Nephron (organoid): ENCODE measurements around the gene SMPD3.

Experiments used
- H3K27ac Mint-ChIP-seq, 3 experiments: 2 replicates each; pipeline ENCODE4 v1.8.0; 2020; ENCODE audit warnings: mixed read lengths in 3 of 3, mild to moderate bottlenecking in 2 of 3, moderate library complexity in 1 of 3
- H3K27me3 Mint-ChIP-seq: 2 replicates; pipeline ENCODE4 v1.8.0; 2021; ENCODE audit warnings: low read depth, mild to moderate bottlenecking, moderate library complexity, mixed read lengths
- H3K36me3 Mint-ChIP-seq: 2 replicates; pipeline ENCODE4 v1.8.0; 2020; ENCODE audit warnings: low read depth, mixed read lengths
- H3K4me1 Mint-ChIP-seq: 2 replicates; pipeline ENCODE4 v1.8.0; 2020; ENCODE audit warnings: mixed read lengths
- H3K4me3 Mint-ChIP-seq, 3 experiments: 2 replicates each; pipeline ENCODE4 v1.8.0; 2020; ENCODE audit warnings: mild to moderate bottlenecking in 3 of 3, mixed read lengths in 3 of 3, moderate library complexity in 2 of 3
- H3K9me3 Mint-ChIP-seq: 2 replicates; pipeline ENCODE4 v1.8.0; 2020; ENCODE audit warnings: mixed read lengths
- CTCF ChIP-seq, 3 experiments: fragments of 200-600 bp; sonication (generic); IDR thresholded peaks; one replicate each; pipeline ENCODE4 v1.5.0; 2021; ENCODE audit warnings: antibody characterized with exemption in 3 of 3; ENCODE audit not compliant: unreplicated experiment in 3 of 3

The SMPD3 gene

GRCh38 chr16:68468842-68469241 lies 20.5 kb upstream of the SMPD3 start:
- TF ChIP-seq CTCF (IDR thresholded peaks at IDR 0.05; ENCODE audit: unreplicated experiment in 3 of 3): no peak
- no peak overlapping the region for H3K4me3 Mint-ChIP-seq
- no peak overlapping the region for H3K27ac Mint-ChIP-seq

GRCh38 chr16:68466174-68466573 lies 17.9 kb upstream of the SMPD3 start:
- H3K27ac Mint-ChIP-seq: no peak overlapping the region
- H3K27me3 Mint-ChIP-seq: peaks cover 4% of the 10 kb centered on the region
- TF ChIP-seq CTCF (IDR thresholded peaks at IDR 0.05; ENCODE audit: unreplicated experiment in 3 of 3): no peak
- H3K36me3 Mint-ChIP-seq: no peaks in the 10 kb centered on the region
- peaks cover 4% of the 10 kb centered on the region for H3K9me3 Mint-ChIP-seq
- peaks cover 29% of the 10 kb centered on the region for H3K4me1 Mint-ChIP-seq
- no peak overlapping the region for H3K4me3 Mint-ChIP-seq

More at GRCh38 chr16:68468842-68469241, 20.5 kb upstream of the SMPD3 start:
- peaks cover 4% of the 10 kb centered on the region for H3K27me3 Mint-ChIP-seq
- H3K36me3 Mint-ChIP-seq: no peaks in the 10 kb centered on the region
- peaks cover 29% of the 10 kb centered on the region for H3K4me1 Mint-ChIP-seq
- H3K9me3 Mint-ChIP-seq: peaks cover under 1% of the 10 kb centered on the region

GRCh38 chr16:68463904-68464303 lies 15.6 kb upstream of the SMPD3 start:
- H3K9me3 Mint-ChIP-seq: peaks cover 4% of the 10 kb centered on the region
- H3K4me3 Mint-ChIP-seq: no peak overlapping the region
- peaks cover 21% of the 10 kb centered on the region for H3K4me1 Mint-ChIP-seq
- H3K36me3 Mint-ChIP-seq: no peaks in the 10 kb centered on the region
- no peak overlapping the region for H3K27ac Mint-ChIP-seq
- H3K27me3 Mint-ChIP-seq: peaks cover 8% of the 10 kb centered on the region
- TF ChIP-seq CTCF (IDR thresholded peaks at IDR 0.05; ENCODE audit: unreplicated experiment in 3 of 3): no peak

- no peak overlapping the region for H3K27ac Mint-ChIP-seq
- TF ChIP-seq CTCF (IDR thresholded peaks at IDR 0.05; ENCODE audit: unreplicated experiment in 3 of 3): no peak
- H3K4me3 Mint-ChIP-seq: no peak overlapping the region
Measured at GRCh38 chr16:68460067-68460466, 11.8 kb upstream of the SMPD3 start.

GRCh38 chr16:68459457-68459856 lies 11.1 kb upstream of the SMPD3 start:
- H3K4me1 Mint-ChIP-seq: no peaks in the 10 kb centered on the region
- H3K36me3 Mint-ChIP-seq: no peaks in the 10 kb centered on the region
- TF ChIP-seq CTCF (IDR thresholded peaks at IDR 0.05; ENCODE audit: unreplicated experiment in 3 of 3): no peak
- no peak overlapping the region for H3K27ac Mint-ChIP-seq
- H3K4me3 Mint-ChIP-seq: no peak overlapping the region
- peaks cover 4% of the 10 kb centered on the region for H3K9me3 Mint-ChIP-seq
- H3K27me3 Mint-ChIP-seq: peaks cover 8% of the 10 kb centered on the region

More at GRCh38 chr16:68460067-68460466, 11.8 kb upstream of the SMPD3 start:
- Mint-ChIP-seq H3K36me3 (no peaks in the 10 kb centered on the region), H3K9me3 (peaks cover 4% of the 10 kb centered on the region), H3K4me1 (no peaks in the 10 kb centered on the region), H3K27me3 (peaks cover 8% of the 10 kb centered on the region)

- H3K27ac Mint-ChIP-seq: no peak overlapping the region
- no peaks in the 10 kb centered on the region for H3K36me3 Mint-ChIP-seq
- H3K4me1 Mint-ChIP-seq: no peaks in the 10 kb centered on the region
- no peak overlapping the region for H3K4me3 Mint-ChIP-seq
- no peak for TF ChIP-seq CTCF (IDR thresholded peaks at IDR 0.05; ENCODE audit: unreplicated experiment in 3 of 3)
- H3K27me3 Mint-ChIP-seq: peaks cover 8% of the 10 kb centered on the region
- peaks cover under 1% of the 10 kb centered on the region for H3K9me3 Mint-ChIP-seq
Measured at GRCh38 chr16:68458551-68458950, 10.2 kb upstream of the SMPD3 start.
